Activated T-helper 1 cell treated with Interleukin-2 at 50 U/mL for 16 hours (primary cell): ENCODE data around the gene PPHLN1.

Experiments used
- DNase-seq: peaks from one replicate; pipeline ENCODE4 v3.0.0-alpha.2; 2020; ENCODE audit warnings: low read depth

Gene PPHLN1

GRCh38 chr12:42325653-42326474 lies at the start of gene PPHLN1, which contains the start of gene ZCRB1:
Gene PPHLN1, plus strand, starts transcription at chr12:42326167. Its CDS starts 9,736 bp downstream, at chr12:42335903.
Gene ZCRB1, minus strand, starts transcription at chr12:42326094. Its CDS starts 1,992 bp downstream, at chr12:42324102.
- peak; percentile 64 for DNase-seq

- DNase-seq, result no peak
Measured at GRCh38 chr12:42277396-42278127, 48.4 kb upstream of the PPHLN1 start.

GRCh38 chr12:42278128-42278510 lies 47.8 kb upstream of the PPHLN1 start:
- no peak for DNase-seq

- DNase-seq, result no peak
Measured at GRCh38 chr12:42281278-42281677, 44.7 kb upstream of the PPHLN1 start.

- DNase-seq, result no peak
Measured at GRCh38 chr12:42281844-42282243, 44.1 kb upstream of the PPHLN1 start.

- DNase-seq, result no peak
Measured at GRCh38 chr12:42282294-42282693, 43.7 kb upstream of the PPHLN1 start.

GRCh38 chr12:42283739-42284138 lies 42.2 kb upstream of the PPHLN1 start:
- no peak for DNase-seq

GRCh38 chr12:42284157-42284556 lies 41.8 kb upstream of the PPHLN1 start:
- no peak for DNase-seq

GRCh38 chr12:42284876-42285275 lies 41.1 kb upstream of the PPHLN1 start:
- no peak for DNase-seq

GRCh38 chr12:42285431-42285830 lies 40.5 kb upstream of the PPHLN1 start:
- no peak for DNase-seq

GRCh38 chr12:42286741-42287140 lies 39.2 kb upstream of the PPHLN1 start:
- no peak for DNase-seq

- no peak for DNase-seq
Measured at GRCh38 chr12:42288544-42288943, 37.4 kb upstream of the PPHLN1 start.

- DNase-seq, result no peak
Measured at GRCh38 chr12:42291680-42292079, 34.3 kb upstream of the PPHLN1 start.

GRCh38 chr12:42296503-42297109 lies 29.4 kb upstream of the PPHLN1 start:
- no peak for DNase-seq

- DNase-seq, result no peak
Measured at GRCh38 chr12:42298887-42299286, 27.1 kb upstream of the PPHLN1 start.

GRCh38 chr12:42299392-42300308 lies 26.3 kb upstream of the PPHLN1 start:
- no peak for DNase-seq

- no peak for DNase-seq
Measured at GRCh38 chr12:42306297-42306696, 19.7 kb upstream of the PPHLN1 start.

- DNase-seq, result no peak
Measured at GRCh38 chr12:42308390-42308789, 17.6 kb upstream of the PPHLN1 start.

- DNase-seq, result no peak
Measured at GRCh38 chr12:42309996-42310395, 16.0 kb upstream of the PPHLN1 start.

GRCh38 chr12:42315108-42315507 lies 10.9 kb upstream of the PPHLN1 start:
- DNase-seq, result no peak

GRCh38 chr12:42320796-42321195 lies 5.2 kb upstream of the PPHLN1 start:
- no peak for DNase-seq

- no peak for DNase-seq
Measured at GRCh38 chr12:42322567-42322966, 3.4 kb upstream of the PPHLN1 start.
